HG02970 (cell line): ENCODE data around the gene EXOC4.
A peak's percentile ranks its signal among the peaks of the same experiment; 100 is the strongest.

Experiments used
- ATAC-seq: cut with Tn5 transposase; IDR thresholded peaks from one replicate; pipeline ENCODE4 v1.9.1; 2021; ENCODE audit warnings: mild to moderate bottlenecking, moderate library complexity, moderate number of reproducible peaks; ENCODE audit not compliant: unreplicated experiment, low FRiP score

The EXOC4 gene

GRCh38 chr7:133797818-133798520, 545.1 kb downstream of the EXOC4 start:
- ATAC-seq = no peak

DNA sequence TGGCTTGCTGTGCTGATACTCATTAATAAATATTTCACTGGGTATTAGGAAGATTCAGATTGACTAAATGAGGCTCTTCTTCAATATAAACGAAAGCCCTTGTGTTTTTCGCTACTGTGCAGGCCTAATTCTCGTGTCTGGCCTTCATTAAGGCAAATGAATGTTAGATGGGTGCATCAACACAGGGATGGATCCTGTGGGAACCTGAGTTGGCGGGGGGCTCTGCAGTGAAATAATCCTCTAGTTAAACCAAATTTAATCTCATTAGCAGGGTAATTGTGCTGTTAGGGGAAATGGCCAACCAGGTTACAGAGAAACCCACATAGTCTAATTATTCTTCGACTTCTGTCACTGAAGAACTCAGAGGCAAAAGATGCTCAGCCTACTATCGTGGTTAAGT, 548.5 kb downstream of the EXOC4 start:
- no peak for ATAC-seq

DNA sequence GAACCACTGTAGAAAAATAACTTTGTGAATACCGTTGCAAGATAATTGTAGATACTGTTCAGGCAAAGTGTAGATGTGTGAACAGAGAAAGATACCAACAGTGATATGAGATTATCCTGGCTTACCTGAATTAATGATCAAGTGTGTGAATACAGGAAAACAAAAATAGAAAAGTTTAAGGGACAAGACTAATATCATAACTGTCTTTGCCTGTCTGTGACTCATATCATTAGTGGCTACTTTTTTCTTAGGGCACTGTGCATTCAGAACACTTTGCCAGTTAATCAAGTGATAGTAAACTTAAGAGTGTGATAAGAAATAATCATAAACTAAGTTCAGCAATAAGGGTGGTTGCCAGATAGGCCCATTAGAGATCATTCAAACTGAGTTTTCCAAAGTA, 551.2 kb downstream of the EXOC4 start:
- no peak for ATAC-seq

DNA sequence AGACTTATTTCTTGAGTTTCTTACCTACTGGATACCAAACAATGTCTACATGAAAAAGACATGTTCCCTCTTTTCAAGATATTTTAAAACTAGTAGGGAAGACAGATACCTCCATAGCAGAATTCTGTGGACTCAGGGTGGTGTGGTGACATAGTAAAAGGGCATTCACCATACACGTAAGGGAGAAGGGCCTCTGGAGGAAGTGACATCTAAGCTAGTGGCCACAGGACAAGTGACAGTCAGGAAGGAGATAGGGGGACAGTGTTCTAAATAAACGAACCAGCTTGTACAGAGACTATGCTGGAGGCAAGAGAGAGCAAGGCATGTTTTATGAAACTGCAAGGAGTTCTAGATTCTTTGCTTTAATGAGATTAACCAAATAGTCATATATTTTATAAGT, 552.5 kb downstream of the EXOC4 start:
- no peak for ATAC-seq

- ATAC-seq = no peak
Observed at GRCh38 chr7:133807624-133808492, 555.0 kb downstream of the EXOC4 start.

- ATAC-seq = no peak
Observed at GRCh38 chr7:133808493-133808866, 555.6 kb downstream of the EXOC4 start.

GRCh38 chr7:133812877-133813276, 560.0 kb downstream of the EXOC4 start:
- ATAC-seq = no peak

DNA sequence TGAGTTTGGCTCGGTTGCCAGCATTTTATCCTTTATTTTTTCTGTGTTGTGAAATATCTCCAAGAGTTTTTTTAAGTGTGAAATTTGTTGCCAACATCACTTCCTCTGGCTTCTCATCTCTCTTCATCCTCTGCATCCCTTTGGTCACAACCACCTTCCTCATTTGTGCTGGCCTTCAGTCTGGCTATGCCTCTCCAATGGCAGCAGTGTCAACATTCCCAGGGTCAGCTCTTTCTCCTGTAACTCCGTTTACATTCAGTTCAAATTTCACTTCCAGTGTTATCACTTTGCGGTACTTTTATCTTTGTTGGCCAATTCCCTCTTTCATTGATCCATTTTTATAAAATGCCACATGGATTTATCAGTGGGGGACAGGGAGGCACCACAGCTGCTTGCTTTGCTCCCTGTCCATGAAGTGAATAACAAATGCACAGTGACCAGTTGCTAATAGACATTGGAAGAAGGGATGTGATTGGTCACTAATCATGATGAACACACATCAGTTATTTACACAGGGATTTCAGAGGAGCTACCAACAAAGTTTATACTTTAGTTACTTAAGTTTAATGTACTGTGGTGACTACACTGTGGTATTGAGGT, 562.8 kb downstream of the EXOC4 start:
- no peak for ATAC-seq

- ATAC-seq = no peak
Observed at GRCh38 chr7:133819695-133820094, 566.8 kb downstream of the EXOC4 start.

DNA sequence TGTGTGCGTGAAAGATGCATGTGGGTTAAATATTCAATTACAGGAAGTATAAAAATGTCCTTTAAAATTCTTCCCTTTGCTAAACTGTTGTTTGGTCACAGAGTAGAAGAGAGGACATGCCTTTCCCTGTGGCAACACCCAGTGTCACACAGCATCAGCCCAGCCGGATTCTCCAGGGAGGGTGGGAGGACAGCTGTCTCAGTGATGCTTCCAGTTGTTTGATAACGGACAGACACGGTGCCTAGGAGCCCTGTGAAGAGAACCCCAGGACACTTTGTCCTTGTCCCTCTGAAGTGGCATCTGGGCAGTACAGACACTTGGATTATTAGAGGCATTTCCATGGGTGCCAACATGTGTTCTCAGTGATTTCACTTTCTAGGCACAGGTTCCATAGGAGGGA, 567.7 kb downstream of the EXOC4 start:
- ATAC-seq = no peak

GRCh38 chr7:133821171-133821570, 568.3 kb downstream of the EXOC4 start:
- no peak for ATAC-seq

DNA sequence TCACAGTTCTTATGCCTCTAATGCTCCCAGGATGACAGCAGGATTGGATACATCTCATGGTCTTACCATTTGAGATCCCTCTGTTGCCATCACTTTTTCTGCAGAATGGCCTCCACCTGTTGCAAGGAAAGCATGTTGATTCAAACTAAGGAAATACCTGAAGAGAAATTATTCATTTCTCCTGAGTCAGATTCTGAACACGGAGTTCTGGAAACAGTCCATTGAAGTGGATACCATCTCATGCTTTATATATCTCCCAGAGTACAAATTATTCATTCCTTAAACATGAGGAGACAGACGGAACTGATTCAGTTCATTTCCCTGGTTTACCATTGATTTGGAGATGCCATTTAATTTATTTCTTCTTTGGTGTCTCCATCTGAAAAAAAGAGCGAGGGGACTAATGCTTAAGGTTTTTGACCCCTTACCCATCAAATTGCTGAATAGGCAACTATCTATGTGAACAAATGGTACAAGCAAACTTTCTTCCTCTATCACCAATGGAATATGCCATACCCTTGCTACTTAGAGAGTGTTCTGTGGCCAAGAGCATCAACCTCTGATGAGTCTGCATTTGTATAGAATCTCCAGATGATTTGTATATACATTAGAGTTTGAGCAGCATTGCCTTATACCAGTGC, 569.2 kb downstream of the EXOC4 start:
- no peak for ATAC-seq

DNA sequence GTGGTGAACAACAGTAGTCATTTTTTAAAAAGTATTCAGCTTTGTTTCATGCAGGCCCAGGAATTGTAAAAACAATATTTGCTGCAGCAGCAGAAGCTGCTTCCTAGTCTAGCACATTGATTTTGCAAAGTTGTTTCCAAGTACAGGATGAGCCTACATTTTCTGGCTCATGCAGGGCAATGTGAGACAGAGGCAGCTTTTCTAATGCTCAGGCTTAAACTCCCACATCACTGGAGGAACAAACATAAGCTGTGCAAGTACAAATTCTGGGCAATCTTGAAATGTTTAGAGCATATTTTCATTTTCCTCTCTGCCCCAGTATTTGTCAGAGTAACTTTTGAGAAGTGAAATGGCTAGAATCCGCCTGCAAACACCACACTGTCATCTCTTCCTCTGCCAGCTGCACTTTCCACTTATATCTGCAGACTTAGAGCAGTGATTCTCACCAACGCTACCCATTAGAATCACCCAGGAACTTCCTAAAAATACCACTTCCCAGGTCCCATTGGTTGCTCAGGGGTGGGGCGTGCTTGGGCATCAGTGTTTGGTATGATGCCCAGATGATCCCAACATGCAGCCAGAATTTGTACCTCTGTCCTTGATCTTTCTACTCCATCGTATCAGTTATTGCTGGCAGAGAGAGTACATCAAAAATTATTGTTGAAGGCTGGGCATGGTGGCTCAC, 570.1 kb downstream of the EXOC4 start:
- no peak for ATAC-seq

DNA sequence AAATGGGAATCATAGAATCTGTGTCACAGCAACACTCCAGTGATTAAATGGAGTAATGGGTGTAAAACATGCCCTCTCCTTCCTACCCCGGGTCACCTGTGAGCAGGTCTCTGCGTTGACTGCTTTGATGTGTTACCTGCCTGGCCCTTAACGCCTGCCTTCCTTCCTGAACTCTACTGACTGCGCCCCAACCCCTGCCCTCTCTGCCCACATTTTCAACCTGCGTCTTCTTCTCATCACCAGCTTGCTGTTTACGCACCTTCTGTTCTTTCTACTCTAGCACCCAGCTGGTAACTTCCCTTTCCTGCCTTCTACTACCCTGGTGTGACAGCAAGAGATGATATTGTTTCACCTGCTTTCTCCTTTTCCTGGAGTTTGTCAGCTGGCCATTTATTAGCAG, 571.3 kb downstream of the EXOC4 start:
- ATAC-seq = no peak

- ATAC-seq = peak; percentile 58
Observed at GRCh38 chr7:133827707-133828623, 575.1 kb downstream of the EXOC4 start.

- no peak for ATAC-seq
Observed at GRCh38 chr7:133828906-133829305, 576.0 kb downstream of the EXOC4 start.

DNA sequence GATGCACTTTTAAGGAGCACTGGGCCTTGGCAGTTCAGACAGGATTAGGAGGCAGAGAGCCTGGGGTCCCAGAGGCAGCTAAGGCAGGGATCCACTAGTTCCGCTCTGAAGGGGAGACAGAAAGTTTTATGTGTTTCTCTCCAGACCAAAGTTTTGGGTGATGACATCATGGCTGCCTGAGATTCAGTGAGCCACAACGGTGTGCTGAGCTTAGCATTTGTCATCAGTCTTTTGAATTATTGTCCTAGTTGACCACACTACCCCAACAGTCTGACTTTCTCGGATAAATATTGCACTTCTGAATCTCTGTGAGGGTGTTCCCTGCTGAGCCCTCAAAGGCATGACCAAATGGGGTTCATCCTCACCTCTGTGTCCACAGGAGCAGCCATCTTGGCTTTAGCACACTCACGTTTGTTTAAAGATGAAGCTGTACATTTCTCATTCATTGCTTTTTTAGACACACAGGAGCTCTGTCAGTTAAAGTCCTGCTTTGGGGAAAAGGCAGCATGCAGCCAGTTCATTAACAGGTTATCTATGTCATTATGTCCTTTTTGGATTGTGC, 576.5 kb downstream of the EXOC4 start:
- no peak for ATAC-seq

DNA sequence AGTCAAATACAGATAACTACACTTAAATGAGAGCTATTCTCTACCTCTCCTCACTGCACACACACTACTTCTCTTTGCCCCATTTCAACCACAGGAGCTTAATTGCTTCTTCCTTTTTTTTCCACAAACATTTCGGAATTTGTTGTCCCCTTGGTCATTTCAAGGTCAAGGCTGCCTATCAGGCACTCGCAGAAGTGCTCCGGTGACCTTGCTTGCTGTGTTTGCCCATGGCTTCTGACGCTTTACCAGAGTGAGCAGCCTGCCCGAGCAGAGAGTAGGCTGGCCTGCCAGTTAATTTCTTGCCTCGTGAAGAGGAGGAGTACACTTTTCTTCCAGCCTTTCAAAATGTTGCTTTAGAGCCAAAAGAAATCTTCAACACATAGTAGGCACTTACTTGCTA, 577.2 kb downstream of the EXOC4 start:
- no peak for ATAC-seq

- no peak for ATAC-seq
Observed at GRCh38 chr7:133836666-133837065, 583.8 kb downstream of the EXOC4 start.
